Measurements from ENCODE around the gene TRMT5.
A peak's percentile ranks its signal among the peaks of the same experiment; 100 is the strongest.

Gene TRMT5

DNA sequence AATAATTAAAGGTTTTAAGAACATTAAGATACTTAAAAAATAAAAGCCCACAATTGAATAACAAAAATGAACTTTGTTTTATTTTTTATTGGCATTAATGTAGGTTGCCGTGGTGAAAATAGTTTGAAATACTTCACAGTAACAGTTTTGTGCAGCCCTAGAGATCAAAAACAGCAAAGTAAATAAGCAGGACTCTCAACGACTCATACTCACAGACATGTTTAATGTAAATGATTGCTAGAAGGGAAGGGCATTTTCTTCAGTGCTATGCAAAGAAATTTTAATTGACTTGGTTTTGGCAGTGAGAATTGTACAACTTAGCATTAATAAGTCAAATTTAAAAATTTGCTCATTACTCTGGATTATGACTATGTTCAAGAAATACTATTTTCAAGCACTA is 16.0 kb downstream of the TRMT5 start:
- no peak for DNase-seq

DNA sequence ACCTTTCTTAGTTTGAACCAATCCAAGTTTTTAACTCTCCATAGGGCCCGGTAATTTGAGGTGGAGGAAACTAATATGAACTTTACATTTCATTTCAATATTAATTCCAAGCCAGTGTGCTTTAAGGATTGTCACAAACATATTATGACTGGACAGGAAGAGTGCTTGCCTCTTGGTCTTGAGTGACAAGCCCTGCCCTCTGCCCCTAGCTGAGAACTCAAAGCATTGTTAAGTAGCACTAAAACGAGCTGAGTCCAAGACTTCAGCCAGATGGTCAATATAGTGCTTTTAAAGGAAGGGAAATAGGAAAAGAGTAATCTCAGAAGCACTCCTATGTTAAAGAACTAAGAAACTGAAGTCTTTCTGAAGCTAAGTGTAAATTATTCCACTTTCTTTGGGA is 17.1 kb downstream of the TRMT5 start:
- no peak for DNase-seq

DNA sequence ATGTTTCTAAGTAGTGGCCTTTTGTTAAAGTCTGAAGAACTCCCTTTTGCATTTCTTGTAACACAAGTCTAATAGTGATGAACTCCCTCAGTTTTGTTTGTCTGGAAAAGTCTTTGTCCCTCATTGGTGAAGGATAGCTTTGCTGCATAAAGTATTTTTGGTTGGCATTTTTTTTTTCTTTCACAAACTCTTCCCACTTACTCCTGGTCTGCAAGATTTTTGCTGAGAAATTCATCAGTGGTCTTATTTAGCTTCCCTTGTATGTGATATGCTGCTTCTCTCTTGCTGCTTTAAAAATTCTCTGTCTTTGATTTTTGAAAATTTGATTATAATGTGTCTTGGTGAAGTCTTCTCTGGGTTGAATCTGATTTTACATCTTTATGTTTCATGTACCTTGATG is 22.7 kb downstream of the TRMT5 start:
- DNase-seq = no peak

GRCh38 chr14:60956632-60957031 is 24.2 kb downstream of the TRMT5 start:
- DNase-seq = no peak

DNA sequence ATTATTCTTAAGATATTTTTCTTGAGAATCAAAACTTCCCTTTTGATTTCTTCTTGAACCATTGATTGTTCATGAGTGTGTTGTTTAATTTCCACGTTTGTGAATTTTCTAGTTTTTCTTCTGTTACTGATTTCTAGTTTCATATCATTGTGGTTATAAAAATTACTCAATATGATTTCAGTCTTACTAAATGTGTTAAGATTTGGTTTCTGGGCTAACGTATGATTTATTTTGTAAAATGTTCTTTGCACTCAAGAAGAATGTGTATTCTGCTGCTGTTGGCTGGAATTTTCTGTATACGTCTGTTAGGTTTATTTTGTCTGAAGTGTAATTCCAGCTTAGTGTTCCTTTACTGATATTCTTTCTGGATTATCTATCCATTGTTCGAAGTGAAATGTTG is 24.7 kb downstream of the TRMT5 start:
- no peak for DNase-seq

DNA sequence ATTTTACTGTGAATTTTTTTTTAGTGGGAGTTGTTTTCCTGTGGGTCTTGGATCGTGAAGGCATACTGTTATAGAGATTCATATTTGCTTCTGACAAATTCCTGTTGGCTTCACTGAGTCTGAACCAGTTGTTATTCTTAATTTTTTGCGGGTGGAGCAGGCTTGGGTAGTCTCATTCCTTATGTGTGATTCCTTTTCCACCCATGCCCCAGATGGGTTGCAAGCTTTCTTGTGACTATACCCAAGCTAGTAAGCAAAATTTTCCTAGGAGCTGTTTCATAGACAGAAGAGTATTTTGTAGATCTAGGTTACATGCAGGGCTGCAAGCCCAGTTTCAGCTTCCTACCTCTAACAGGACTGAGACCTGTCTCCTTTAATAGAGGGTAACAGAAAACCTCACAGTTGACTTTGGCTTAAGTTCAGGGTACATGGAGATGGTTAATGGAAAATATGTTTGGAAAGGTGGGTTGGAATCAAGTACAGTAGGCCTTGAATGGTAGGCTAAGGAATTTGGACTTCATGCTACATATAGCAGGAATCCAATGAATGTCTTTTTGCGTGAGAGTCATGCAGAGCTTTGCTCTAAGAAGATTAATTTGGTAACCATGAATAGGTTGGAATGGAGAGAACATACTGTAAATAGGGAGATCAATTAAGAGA is 29.0 kb downstream of the TRMT5 start:
- no peak for DNase-seq

GRCh38 chr14:60946773-60947172 is 34.1 kb downstream of the TRMT5 start:
- DNase-seq = no peak

GRCh38 chr14:60945984-60946383 is 34.9 kb downstream of the TRMT5 start:
- no peak for DNase-seq

GRCh38 chr14:60944204-60944603 is 36.7 kb downstream of the TRMT5 start:
- DNase-seq = peak; percentile 4

DNA sequence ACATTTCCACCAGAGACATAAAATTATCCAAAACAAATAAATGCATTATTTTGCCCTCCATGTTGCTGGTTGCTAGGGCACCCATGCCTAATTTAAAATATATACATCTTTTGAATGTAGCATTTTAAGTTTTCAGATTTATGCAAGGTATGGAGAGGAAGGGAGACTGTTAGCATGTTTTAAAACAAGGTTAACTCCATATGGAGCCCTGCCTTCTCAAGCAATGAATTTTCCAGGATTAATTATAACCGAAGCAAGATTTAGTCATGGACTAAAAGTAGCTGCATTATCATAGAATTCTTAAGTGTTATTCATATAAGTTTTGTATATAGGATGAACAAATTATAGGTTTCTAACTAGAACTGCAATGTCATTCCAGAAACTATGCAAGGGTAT is 37.2 kb downstream of the TRMT5 start:
- no peak for DNase-seq

DNA sequence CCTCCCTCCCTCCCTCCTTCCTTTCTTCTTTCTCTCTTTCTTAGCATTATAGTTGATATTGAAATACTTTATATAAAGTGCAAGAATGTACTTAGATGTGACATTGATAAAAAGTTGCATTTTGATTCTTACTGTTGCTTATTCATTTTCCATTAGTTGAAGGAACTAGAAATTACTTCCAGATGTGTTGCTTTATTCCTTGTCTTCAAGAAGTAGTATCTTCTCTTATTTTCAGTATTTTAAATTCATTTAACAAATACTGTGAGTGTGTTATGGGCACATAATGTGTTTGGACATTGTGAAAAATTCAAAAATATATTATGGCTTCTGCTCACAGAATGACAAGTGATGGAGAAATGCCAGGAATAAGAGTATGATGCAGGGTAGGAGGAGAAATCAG is 45.6 kb downstream of the TRMT5 start:
- no peak for DNase-seq

DNA sequence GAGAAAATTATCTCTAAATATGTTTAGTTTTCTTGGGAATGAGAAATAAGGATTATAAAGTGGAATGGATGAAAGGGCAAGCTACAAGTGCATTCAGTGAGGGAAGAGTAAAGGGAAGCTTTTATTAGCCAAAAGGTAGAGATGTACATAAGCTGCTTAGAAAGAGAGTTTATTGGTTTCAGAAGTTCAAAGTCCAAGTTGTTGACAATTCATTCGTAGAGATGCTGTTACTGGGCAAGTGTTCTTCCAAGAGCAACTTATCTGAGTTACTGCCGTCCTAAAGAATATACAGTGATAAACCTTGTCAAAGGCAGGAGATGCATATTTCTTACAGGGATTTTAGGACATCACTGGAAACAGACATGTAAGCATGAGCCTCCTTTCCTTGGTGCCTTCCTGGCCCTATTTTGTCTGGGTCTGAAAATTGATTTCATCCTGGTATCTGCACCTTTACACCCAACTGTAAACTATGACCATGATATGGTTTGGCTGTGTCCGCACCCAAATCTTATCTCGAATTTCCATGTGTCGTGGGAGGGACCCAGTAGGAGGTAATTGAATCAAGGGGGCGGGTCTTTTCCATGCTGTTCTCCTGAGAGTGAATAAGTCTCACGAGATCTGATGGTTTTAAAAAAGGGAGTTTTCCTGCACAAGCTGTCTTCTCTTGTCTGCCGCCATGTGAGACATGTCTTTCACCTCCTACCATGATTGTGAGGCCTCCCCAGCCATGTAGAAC is 46.8 kb downstream of the TRMT5 start:
- peak; percentile 86 for DNase-seq

GRCh38 chr14:60931218-60931617 is 49.7 kb downstream of the TRMT5 start:
- DNase-seq = peak; percentile 13

GRCh38 chr14:60926002-60926401 is 54.9 kb downstream of the TRMT5 start:
- DNase-seq = no peak

DNA sequence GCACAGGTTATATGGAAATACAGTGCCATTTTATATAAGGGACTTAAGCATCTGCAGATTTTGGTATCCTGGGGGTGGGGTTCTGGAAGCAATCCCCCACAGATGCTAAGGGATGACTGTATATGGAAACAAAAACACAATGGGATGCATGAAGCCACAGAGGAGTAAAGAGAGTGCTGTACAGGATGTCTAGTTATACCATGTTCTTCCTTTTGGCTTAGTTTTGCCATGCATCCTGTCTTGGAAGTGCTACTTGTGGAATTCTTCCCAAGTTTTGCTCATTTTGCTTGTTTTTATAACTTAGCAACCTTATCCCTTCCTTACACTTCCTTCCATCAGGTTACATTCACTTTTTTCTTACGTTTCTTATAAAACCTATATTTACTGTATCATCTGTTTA is 55.6 kb downstream of the TRMT5 start:
- no peak for DNase-seq

DNA sequence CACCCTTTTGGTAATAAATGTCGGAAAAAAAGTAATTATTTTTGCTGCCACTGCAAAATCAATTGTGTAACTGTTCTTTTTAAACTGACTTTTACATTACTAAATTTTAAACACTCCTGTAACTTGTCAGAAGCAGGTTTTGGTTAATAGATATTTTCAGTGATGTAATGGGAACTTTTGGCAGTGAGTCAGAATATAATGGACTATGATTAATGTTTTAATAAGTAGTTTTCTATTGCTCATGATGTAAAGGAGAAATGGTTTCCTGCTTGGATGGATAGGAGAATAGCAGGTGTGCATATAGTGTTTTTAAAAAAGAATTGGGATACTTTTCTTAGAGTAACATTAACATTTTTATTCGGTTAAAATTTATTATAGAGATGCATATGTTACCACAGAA is 58.8 kb downstream of the TRMT5 start:
- no peak for DNase-seq

Measured in hematopoietic multipotent progenitor cell treated with erythropoietin and hydrocortisone succinate and interleukin-3 and kit ligand, for 8 days (in vitro differentiated cells).